ENCODE measurements around the gene PLRG1. TPM values are rescaled to one million over a fixed set of nuclear protein-coding genes. Genes with fewer than 3 reads are reported as not detected.
A peak's percentile ranks its signal among the peaks of the same experiment; 100 is the strongest.

PLRG1 gene
- total and polyA plus RNA-seq, 2 of the 8 experiments (the other 6 are each of a cell fraction or from before 2014, with no cell fraction given) = 63.5 to 108 TPM

GRCh38 chr4:154511981-154512380 is 38.2 kb downstream of the PLRG1 start:
- Histone ChIP-seq H3K4me2 (ENCODE audit: insufficient read depth in 1 of 2, low read depth in 2 of 2, low read length in 2 of 2) (no peak overlapping the region), H4K20me1 (replicated peaks in 1 of 2; ENCODE audit: control insufficient read depth in 1 of 2, insufficient read depth in 2 of 2, low read length in 2 of 2) (no peaks in the 10 kb centered on the region), H3K9me3 (ENCODE audit: insufficient read depth in 2 of 2, low read depth in 1 of 2, low read length in 1 of 2) (peaks cover 3 to 6% of the 10 kb centered on the region in 2 experiments; a peak in 2 of 4 replicates), H3K9ac (replicated peaks in 1 of 4; ENCODE audit: extremely low read depth in 1 of 4, low read depth in 3 of 4, low read length in 3 of 4) (no peak overlapping the region), H4K5ac (ENCODE audit: insufficient read length, low read depth, low read length) (no peak overlapping the region), H3K56ac (replicated peaks; ENCODE audit: insufficient read length, low read depth, low read length) (no peak overlapping the region), H4K8ac (ENCODE audit: extremely low read depth, insufficient read depth, low read length) (no peak overlapping the region), H3K27me3 (replicated peaks in 1 of 4; ENCODE audit: control insufficient read depth in 3 of 4, extremely low read depth in 1 of 4, insufficient read depth in 3 of 4, low read length in 3 of 4) (no peaks in the 10 kb centered on the region), H4K91ac (replicated peaks; ENCODE audit: insufficient read length, low read length) (no peak overlapping the region), H2BK12ac (ENCODE audit: low read depth, low read length) (no peak overlapping the region), H3K4ac (replicated peaks; ENCODE audit: insufficient read length, low read depth, low read length) (no peak overlapping the region), H2AK5ac (ENCODE audit: low read depth, low read length) (no peak overlapping the region), H3K79me2 (ENCODE audit: control insufficient read depth in 1 of 2, insufficient read depth in 2 of 2, low read length in 2 of 2) (no peaks in the 10 kb centered on the region), H2BK120ac (replicated peaks; ENCODE audit: low read depth, low read length) (no peak overlapping the region), H2BK5ac (ENCODE audit: low read depth, low read length) (no peak overlapping the region), H3K4me3 (ENCODE audit: extremely low read depth in 1 of 4, insufficient read depth in 2 of 4, low read depth in 3 of 4, low read length in 4 of 4) (no peak overlapping the region), H3K23me2 (ENCODE audit: low read depth, low read length) (no peaks in the 10 kb centered on the region), H2BK15ac (ENCODE audit: low read length) (no peak overlapping the region), H3K23ac (ENCODE audit: insufficient read length) (no peak overlapping the region), H2AFZ (ENCODE audit: low read length) (peak overlapping the region; percentile 80), H2BK20ac (ENCODE audit: low read length) (no peak overlapping the region), H3K14ac (ENCODE audit: insufficient read length) (no peak overlapping the region), H3K4me1 (replicated peaks in 1 of 4; ENCODE audit: control insufficient read depth in 3 of 4, insufficient read depth in 4 of 4, low read length in 3 of 4) (peaks cover 0 to 7% (median 2%) of the 10 kb centered on the region in 4 experiments; a peak in 3 of 7 replicates), H3K79me1 (ENCODE audit: low read depth, low read length) (no peaks in the 10 kb centered on the region), H3K36me3 (ENCODE audit: control insufficient read depth in 2 of 4, insufficient read depth in 4 of 4, low read length in 3 of 4) (no peaks in the 10 kb centered on the region), H3K27ac (ENCODE audit: low read depth, low read length) (no peak overlapping the region), H3K18ac (ENCODE audit: extremely low read depth, low read length) (no peak overlapping the region)
- WGBS, 2 experiments (ENCODE audit: extremely low coverage in 1 of 2, insufficient coverage in 1 of 2, insufficient read length in 1 of 2, insufficient replicate concordance in 2 of 2, low coverage in 1 of 2, low lambda C conversion rate in 2 of 2, missing lambda C conversion rate in 1 of 2) = 84% methylated on average over 4 of the region's 4 CpGs; no CpG with 5 or more reads in 1 of the 2 experiments
- ChIA-PET CTCF (ENCODE audit: partially characterized antibody) (interaction anchor here (0.6 to 1.7 kb wide), 4 partner anchors 8 to 601 kb away, joined by 3 to 4 read pairs (median 3); no protein-coding TSS in a partner anchor), POLR2A (ENCODE audit: partially characterized antibody) (no interaction called here)
- no peak for FAIRE-seq
- DNase-seq (ENCODE audit: low read depth in 1 of 2, low spot score in 2 of 2) = no peak
- TF ChIP-seq POLR2A (IDR thresholded peaks at IDR 0.05; ENCODE audit: control extremely low read depth in 1 of 2, low read depth in 2 of 2, low read length in 2 of 2) (no peak), SIN3A (conservative IDR thresholded peaks at IDR 0.05 in 1 of 2, IDR thresholded peaks at IDR 0.05 in 1 of 2; ENCODE audit: low read depth in 1 of 2, low read length in 2 of 2) (no peak), TBP (IDR thresholded peaks at IDR 0.05; ENCODE audit: low read depth, low read length) (no peak), CBX8 (IDR thresholded peaks at IDR 0.05; ENCODE audit: borderline replicate concordance, low read depth, low read length) (no peak), POU5F1 (IDR thresholded peaks at IDR 0.05; ENCODE audit: low read depth, low read length) (no peak), RAD21 (IDR thresholded peaks at IDR 0.05 in 1 of 2, conservative IDR thresholded peaks at IDR 0.05 in 1 of 2; ENCODE audit: low read depth in 2 of 2, low read length in 2 of 2) (no peak), RFX5 (IDR thresholded peaks at IDR 0.05; ENCODE audit: borderline replicate concordance, low read depth, low read length) (no peak), SP1 (IDR thresholded peaks at IDR 0.05; ENCODE audit: low read depth, low read length) (no peak), GABPA (IDR thresholded peaks at IDR 0.05; ENCODE audit: borderline replicate concordance, insufficient read depth, low read length) (no peak), CTCF (IDR thresholded peaks at IDR 0.05; ENCODE audit: control extremely low read depth in 1 of 3, insufficient read depth in 1 of 3, low read depth in 1 of 3, low read length in 3 of 3) (no peak)

All from H1 (cell line).